NCI-H526 treated with DMSO at 0.1 percent for 48 hours (cell line): ENCODE measurements around the gene ZNF577.
"Not testable (repeated sequence)": the region's sequence is repeated elsewhere in the genome, so short reads cannot be mapped to it uniquely, and the experiment has no call there.

Source experiments
- DNase-seq: peaks from one replicate; lab custom pipeline; 2025; lab: John Stamatoyannopoulos, UW

ZNF577 gene

DNA sequence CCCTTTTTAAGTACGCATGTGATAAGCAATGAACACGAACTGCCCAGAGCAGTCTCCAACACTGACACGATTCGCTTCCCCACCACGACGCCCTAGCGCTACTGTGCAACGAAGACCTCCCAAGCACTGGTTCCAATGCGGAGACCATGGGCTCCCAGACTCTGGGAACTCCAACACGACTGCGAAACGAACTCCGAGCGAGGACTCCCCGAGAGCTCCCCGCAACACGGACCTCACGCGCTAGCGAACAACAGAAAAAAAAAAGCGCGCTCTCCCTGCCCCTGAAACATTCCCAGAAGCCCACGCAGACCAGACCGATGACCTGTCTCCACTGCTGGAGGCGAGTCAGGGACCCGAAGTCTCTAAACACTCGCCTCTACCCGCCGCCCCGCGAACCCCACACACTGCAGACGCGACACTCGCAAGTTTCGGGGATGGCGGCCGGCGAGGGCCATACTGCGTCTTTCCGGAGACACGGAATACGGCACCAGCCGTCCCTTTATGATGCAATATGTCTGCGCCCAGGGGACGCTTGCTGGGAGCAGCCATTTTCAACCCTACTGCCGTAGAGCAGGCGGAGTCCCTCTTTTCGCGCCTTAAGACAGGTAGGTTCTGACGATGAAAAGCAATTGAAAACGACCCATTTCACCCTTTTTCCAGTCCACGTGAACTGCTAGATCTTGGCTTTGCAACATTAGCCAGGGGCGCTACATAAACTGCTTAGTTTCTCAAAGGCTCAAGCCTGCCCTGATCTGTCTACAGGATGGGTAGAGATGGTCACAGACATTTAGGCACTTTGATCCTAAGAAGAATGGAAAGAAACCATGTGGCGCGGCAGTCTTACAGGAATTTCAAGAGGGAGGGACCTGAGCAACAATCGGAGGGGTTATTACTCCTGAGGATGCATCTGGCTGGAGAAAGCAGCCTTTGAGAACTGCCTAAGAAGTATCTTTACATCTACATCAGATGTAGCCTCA lies at the start of gene ZNF577:
ZNF577 (minus strand) TSS at position 430 of the 977 bp plus-strand sequence. CDS start 7,569 bp downstream, outside the sequence.
- no peak for DNase-seq

DNA sequence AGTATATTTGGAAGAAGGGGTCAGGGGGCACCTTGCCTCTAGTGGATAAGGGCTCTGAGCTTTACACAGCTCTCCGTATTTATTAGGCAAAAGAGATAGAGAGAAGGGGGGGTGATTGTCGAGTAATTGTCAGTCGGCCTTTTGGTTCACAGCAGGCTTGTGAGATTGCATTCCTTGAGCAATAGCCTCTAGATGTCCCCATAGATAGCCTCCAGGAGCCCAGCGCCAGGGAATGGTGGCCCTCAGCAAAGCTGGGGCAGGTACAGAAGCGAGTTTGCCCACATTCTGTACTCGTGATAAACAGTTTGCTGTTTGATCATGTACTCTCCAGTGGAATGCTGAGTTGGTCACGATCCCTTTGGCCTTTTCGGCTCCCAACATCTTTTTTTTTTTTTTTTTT lies 44.2 kb upstream of the ZNF577 start:
- no peak for DNase-seq

DNA sequence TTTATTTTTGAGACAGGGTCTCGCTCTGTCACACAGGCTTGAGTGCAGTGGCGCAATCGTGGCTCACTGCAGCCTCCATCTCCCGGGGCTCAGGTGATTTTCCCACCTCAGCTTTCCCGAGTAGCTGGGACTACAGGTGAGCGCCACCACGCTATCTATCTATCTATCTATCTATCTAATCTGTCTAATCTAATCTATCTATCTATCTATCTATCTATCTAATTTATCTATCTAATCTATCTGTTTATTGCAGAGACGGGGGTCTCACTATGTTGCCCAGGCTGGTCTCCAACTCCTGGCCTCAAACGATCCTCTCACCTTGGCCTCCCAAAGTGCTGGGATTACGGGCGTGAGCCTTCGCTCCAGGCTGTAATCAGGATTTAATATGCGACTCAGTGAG lies 40.1 kb upstream of the ZNF577 start:
- no peak for DNase-seq

DNA sequence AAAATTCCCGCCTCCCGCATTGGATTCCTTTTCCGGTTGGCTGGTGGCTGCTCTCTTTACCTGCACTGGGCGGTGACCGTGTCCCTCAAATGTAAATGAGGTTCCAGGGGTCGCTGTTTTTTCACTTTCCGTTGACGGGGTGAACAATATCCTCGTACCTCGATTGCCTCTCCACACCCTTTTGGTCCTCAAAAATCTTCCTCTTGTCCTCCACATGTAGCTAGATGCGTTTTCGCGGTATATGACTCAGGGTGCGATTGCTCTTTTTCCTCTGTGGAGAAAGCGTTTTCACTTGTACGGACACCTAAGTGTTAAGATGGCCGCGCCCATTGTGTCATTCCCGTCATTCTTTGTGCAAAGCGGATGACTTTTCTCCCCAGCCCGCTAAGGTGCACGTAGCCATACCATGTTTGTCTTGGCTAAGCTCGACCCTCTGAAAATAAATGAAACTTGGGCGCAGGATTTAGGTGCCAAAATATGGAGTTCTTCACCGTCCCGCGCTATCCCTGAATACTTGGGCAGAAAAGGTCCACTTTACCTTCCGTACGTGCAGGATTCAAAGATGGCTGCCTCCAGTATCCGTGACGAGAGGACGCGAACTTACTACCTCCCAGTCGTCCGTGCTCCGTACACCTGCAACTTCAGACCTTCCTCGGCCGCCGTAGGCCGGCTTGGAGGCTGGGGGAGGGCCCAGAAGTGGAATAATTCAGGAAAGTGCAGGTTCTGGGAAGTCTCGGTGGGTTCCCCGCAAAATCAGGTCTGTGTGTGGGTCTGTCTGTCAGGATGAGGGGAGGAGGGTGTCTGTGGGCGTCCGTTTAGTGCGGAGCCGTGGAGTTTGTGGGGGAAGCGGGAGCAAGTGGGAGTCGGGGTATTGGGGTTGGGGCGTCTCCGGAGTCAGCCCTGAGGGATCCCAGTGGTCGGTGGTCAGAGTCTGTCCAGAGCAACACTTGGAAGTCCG lies 39.3 kb upstream of the ZNF577 start, which contains the start of gene ZNF613:
ZNF613 (plus strand) TSS at position 689 of the 958 bp plus-strand sequence. CDS start 8,749 bp downstream, outside the sequence.
- DNase-seq = peak; percentile 97

DNA sequence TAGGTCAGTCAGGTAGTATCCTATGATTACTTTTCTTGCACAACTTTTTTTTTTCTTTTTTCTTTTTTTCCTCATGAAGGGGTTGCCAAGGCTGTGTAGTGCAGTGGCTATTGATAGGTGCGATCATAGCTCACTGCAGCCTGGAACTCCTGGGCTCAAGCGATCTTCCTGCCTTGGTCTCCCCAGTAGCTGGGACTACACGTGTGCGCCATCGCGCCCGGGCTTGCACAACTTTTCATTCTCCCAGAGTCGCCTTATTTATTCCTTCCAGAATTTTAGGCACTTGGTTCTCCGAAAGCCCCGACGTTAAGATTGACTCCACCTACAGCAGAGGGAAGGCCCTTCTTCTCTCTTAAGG lies 38.7 kb upstream of the ZNF577 start:
- DNase-seq = no peak

DNA sequence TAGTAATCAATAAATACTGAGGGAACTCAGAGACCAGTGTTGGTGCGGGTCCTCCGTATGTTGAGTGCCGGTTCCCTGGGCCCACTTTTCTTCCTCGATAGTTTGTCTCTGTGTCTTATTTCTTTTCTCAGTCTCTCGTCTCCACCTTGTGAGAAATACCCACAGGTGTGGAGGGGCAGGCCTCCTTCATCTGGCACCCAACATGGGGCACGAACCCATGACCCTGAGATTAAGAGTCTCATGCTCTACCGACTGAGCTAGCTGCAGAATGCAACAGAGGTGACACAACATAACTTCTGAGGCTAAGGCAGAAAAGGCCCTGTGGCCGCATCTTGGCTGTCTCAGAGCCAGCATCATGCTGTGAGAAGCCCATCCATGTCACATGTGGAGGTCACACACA lies 34.2 kb upstream of the ZNF577 start:
- DNase-seq = no peak

DNA sequence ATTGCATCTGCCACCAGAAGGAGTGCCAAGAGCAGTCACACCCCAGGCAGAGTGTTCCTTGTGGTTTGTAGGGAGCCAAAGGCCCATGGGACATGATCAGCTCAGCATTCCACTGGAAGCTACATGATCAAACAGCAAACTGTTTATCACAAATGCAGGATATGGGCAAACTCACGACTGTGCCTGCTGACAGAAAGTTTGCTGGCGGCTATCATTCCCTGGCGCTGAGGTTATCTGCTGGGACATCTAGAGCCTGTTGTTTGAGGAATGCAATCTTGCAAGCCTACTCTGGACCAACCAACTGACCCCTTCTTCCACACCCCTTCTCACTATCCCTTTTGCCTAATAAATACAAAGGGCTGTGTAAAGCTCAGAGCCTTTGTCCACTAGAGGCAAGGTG lies 31.9 kb upstream of the ZNF577 start:
- DNase-seq = no peak

DNA sequence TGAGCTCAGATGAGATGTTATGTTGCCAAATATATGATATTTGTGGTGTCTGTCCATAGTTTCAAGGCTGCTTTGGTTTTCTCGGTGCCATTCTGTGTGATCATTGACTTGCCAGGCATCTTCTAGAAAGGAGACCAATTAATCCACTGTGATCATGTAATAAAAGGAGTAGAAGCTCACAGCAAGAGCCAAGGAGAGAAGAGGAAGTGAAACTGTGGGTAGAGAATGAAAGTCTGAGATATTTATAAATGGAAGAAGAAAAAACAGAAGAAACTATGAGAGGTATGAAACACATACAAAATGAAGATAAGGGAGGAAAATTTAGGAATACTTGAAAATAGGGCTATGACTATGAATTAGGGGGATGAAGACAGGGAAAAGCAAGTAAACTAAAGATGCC lies 28.4 kb upstream of the ZNF577 start:
- DNase-seq = no peak

DNA sequence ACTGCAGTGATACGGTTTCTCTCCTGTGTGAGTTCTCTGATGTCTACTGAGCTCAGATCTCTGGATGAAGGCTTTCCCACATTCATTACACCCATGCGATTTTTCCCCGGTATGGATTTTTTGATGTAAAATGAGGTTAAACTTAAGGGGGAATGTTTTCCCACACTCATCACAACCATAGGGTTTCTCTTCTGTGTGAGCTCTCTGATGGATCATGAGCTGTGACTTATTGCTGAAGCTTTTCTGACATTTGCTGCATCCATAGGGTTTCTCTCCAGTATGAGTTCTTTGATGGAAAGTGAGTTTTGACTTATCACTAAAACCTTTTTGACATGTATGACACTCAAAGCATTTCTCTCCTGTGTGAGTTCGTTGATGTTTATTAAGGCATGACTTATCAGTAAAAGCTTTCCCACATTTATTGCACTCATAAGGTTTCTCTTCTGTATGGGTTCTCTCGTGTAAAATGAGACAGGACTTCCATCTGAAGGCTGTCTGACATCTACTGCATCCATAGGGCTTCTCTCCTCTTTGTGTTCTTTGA lies 27.6 kb upstream of the ZNF577 start:
- no peak for DNase-seq

DNA sequence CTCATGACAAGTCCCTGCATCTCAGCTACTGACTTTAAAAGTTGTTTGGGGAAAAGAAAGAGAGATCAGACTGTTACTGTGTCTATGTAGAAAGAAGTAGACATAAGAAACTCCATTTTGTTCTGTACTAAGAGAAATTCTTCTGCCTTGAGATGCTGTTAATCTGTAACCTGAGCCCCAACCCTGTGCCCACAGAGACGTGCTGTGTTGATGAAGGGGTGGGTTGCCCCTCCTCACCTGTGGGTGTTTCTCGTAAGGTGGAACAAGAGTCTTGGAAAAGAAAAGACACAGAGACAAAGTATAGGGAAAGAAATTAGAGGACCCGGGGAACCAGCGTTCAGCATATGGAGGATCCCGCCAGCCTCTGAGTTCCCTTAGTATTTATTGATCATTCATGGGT lies 20.2 kb upstream of the ZNF577 start:
- not testable (repeated sequence) for DNase-seq

DNA sequence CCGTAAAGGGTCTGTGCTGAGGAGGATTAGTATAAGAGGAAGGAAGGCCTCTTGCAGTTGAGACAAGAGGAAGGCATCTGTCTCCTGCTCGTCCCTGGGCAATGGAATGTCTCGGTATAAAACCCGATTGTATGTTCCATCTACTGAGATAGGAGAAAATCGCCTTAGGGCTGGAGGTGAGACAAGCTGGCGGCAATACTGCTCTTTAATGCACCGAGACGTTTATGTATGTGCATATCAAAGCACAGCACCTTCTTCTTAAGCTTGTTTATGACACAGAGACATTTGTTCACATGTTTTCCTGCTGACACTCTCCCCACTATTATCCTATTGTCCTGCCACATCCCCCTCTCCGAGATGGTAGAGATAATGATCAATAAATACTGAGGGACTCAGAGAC lies 18.4 kb upstream of the ZNF577 start:
- not testable (repeated sequence) for DNase-seq

DNA sequence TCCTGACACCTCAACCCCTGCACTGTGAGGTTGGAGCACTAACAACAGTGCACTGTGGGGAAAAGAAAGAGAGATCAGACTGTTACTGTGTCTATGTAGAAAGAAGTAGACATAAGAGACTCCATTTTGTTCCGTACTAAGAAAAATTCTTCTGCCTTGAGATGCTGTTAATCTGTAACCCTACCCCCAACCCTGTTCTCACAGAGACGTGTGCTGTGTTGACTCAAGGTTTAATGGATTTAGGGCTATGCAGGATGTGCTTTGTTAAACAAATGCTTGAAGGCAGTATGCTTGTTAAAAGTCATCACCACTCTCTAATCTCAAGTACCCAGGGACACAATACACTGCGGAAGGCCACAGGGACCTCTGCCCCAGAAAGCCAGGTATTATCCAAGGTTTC lies 17.9 kb upstream of the ZNF577 start:
- DNase-seq = not testable (repeated sequence)

DNA sequence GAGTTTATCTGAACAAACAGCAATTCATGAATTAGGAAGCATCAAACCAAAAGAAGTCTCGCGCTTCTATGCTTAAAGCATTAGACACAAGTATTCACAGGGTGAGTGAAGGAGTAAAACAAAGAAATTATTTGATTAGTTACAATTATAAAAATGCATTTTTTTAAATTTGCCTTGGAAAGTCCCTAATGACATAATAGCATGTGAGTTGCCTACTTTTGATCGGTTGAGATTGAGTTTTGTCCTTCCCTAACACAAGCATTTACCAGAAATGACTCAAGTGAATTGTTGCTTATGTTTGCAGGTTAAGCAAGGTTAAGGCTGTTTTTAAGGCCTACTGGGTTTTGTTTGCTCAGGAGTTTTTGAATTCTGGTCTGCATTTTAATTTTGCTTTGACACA lies 17.5 kb upstream of the ZNF577 start:
- DNase-seq = no peak

DNA sequence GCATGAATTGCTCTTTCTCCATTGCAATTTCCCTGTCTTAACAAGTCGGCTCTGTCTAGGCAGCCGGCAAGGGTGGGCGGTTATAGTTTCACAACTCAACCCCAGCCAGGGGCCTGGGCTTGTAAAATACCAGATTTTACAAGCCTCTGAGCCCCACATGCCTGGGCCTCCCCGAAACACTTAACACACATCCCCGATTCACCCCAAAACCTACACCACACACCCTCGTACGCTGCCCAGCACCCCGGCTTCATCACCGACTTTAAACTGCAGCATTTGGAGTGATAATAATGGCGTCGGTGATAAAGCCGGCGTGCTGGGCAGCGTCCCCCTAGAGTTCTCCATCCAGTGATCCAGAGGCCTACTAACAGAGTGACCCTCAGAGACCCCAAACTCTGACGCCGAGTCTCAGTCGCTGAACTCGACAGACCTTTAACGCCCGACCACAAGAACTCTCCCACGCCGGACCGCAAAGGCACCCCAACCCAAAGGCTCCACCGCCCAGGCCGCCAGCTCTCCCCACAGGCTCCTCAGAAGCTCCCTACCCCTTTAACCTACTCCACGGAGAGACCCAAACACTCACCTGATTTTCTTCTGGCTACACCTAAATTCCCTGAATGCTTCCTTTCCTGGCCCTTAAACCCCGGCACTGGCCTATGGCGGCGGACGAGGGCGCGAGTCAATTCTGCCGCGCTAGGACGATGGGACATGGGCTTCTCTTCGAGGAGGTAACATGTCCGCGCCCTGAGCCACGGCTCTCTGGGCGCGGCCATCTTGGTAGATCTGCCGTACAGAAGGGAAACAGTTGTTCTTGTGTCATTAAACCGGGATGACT lies 16.8 kb upstream of the ZNF577 start, which contains the start of gene ZNF649:
ZNF649 (minus strand) TSS at position 687 of the 835 bp plus-strand sequence. CDS start 4,910 bp downstream, outside the sequence.
- peak; percentile 82 for DNase-seq

DNA sequence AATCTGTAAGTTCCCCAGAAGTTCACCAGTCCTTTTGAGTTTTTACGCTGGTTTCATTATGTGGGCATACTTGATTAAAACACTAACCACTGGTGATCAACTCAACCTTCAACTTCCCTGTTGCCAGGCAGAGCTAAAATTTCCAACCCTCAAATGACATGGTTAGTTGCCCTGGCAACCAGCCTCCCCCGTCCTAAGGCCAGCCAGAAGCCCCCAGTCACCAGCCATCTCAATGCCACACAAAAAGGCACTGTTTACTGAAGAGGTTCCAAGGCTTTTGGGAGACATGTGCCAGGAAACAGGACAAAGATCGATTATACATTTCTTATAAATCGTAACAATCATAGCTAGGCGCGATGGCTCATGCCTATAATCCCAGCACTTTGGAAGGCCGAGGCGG lies 15.4 kb upstream of the ZNF577 start:
- no peak for DNase-seq

DNA sequence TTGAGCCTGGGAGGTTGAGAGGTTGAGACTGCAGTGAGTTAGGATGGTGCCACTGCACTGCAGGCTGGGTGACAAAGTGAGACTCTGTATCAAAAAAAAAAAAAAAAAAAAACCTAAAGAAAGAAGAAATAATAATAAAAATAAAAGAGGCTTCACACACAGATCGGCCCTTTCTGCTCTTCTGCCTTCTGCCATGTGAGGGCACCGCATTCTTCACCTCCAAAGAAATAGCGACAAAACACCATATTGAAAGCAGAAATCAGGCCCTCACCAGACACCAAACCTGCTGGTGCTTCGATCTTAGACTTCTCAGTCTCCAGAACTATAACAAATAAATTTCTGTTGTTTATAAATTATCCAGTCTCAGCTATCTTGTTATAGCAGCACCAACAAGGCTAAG lies 14.1 kb upstream of the ZNF577 start:
- no peak for DNase-seq

DNA sequence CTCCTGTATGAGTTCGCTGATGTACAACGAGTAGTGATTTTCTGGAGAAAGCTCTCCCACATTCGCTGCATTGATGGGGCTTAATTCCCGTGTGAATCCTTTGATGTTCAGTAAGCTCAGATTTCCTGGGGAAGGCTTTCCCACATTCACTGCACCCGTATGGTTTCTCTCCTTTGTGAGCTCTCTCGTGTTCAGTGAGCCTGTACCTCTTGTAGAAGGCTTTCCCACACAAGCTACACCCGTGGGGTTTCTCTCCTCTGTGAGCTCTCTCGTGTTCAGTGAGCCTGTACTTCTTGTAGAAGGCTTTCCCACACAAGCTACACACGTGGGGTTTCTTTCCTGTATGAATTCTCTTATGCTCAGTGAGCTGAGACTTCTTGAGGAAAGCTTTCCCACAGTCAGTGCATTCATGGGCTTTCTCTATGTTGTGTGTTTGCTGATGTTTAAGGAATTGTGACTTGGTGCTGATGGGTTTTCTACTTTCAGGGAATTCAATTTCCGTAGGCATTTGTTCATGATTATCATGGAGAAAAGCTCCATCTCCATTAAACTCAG lies 3.5 kb upstream of the ZNF577 start:
- no peak for DNase-seq

DNA sequence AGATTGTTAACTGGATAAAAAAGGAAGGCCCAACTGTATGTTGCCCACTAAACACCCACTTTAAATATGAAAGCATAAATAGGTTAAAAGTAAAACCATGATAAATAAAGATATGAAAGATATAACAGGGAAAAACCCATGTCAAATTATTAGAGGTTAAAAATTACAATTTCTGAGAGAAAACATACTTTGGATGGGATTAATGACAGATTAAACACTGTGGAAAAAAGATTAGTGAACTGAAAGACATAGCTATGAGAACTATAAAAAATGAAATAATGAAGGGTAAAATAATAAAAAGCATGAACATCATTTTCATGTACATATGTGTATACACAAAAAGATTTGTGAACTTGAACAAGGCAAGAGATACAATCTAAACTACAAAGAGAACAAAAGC lies 2.2 kb upstream of the ZNF577 start:
- no peak for DNase-seq

DNA sequence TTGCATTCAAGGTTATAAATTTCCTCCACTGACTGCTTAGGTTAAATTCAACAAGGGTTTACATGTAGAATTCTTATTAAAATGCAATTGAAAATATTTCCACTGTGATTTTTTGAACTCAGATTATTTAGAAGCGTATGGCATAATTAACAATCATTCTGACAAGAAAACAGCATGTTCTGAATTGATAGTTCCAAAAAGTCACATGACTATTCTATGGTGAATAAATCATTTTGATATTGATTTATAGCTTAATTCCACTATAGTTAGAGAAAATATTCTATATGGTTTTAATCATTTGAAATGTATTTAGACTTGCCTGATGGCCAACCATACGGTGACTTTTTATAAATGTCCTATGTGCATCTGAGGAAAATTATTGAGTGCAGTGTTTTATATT lies 3.0 kb downstream of the ZNF577 start:
- DNase-seq = no peak

DNA sequence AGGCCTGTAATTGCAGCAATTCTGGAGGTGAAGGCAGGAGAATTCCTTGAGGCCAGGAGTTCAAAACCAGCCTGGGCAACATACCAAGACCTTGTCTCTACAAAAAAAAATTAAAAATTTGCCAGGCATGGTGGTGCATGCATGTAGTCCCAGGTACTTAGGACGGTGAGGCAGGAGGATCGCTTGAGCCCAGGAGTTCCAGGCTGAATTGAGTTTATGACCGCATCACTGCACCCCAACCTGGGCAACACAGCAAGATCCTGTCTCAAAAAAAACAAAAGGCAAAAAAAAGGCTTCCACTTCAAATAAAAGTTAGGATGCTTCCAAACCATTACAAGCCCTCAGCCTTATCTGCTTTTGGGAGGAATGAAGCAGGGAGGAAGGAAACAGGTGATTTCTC lies 5.2 kb downstream of the ZNF577 start:
- no peak for DNase-seq

DNA sequence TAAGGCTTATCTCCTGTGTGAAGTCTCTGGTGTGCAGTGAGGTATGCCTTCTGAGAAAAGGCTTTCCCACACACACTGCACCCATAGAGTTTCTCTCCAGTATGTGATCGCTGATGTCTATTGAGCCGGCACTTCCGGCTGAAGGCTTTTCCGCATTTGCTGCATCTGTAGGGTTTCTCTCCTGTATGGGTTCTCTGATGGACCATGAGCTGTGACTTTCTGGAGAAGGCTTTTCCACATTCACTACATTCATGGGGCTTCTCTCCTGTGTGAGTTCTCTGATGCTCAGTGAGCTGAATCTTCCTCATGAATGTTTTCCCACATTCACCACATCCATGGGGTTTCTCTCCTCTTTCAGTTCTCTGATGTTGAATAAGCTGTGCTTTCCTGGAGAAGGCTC lies 14.7 kb downstream of the ZNF577 start:
- DNase-seq = no peak
